Adrenal gland (tissue), 5 donors: ENCODE data around the gene HECA.

Source experiments
- CTCF ChIP-seq, 6 experiments: fragments of 450-650 bp in 4 of 6; fragments of 200-600 bp in 2 of 6; sonication (generic) in 1 of 6; IDR thresholded peaks; 1 replicate in 5 of 6; 2 replicates in 1 of 6; pipeline versions ENCODE4 v1.5.1 to v1.8.0; 2016 to 2021; ENCODE audit warnings: antibody characterized with exemption in 6 of 6, mild to moderate bottlenecking in 2 of 6, moderate library complexity in 1 of 6
- POLR2A ChIP-seq, 2 donors: fragments of 450-650 bp; IDR thresholded peaks; one replicate each; pipeline ENCODE4 v1.6.1; 2017; ENCODE audit warnings: antibody characterized with exemption in 2 of 2, mild to moderate bottlenecking in 2 of 2, moderate library complexity in 1 of 2
- donor health status: DM: no; HTN: no; CAD: no.

- TF ChIP-seq CTCF (IDR thresholded peaks at IDR 0.05) (no peak), POLR2A (IDR thresholded peaks at IDR 0.05) (no peak)
Observed at GRCh38 chr6:139107051-139107450, 27.8 kb upstream of the HECA start.
